Measurements from ENCODE around the gene HELB.

DNA sequence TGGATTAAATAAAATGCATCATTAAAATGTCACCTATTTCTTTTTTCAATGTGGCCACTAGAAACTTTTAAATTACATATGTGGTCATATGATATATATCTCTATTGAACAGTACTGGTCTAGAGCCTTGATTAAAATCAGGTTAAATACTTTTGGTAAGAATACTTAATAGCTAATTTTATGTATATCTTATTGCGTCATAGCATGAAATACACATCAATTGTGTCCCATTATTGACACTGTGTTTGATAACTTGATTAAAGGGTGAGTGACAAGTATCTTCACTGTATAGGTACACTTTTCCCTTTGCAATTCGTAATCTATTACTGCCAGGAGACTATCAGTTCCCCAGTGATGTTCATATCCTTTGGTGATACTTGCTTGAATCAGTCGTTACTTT is 4.4 kb upstream of the HELB start:
- no peak for TF ChIP-seq POLR2AphosphoS2 (conservative IDR thresholded peaks at IDR 0.05; ENCODE audit: low read length)
- TF ChIP-seq RCOR1 (IDR thresholded peaks at IDR 0.05; ENCODE audit: low read depth, low read length) = no peak
- TF ChIP-seq CBX8 (IDR thresholded peaks at IDR 0.05) = no peak
- TF ChIP-seq, protein P1, sequence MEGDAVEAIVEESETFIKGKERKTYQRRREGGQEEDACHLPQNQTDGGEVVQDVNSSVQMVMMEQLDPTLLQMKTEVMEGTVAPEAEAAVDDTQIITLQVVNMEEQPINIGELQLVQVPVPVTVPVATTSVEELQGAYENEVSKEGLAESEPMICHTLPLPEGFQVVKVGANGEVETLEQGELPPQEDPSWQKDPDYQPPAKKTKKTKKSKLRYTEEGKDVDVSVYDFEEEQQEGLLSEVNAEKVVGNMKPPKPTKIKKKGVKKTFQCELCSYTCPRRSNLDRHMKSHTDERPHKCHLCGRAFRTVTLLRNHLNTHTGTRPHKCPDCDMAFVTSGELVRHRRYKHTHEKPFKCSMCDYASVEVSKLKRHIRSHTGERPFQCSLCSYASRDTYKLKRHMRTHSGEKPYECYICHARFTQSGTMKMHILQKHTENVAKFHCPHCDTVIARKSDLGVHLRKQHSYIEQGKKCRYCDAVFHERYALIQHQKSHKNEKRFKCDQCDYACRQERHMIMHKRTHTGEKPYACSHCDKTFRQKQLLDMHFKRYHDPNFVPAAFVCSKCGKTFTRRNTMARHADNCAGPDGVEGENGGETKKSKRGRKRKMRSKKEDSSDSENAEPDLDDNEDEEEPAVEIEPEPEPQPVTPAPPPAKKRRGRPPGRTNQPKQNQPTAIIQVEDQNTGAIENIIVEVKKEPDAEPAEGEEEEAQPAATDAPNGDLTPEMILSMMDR (IDR thresholded peaks at IDR 0.05) = no peak
- TF ChIP-seq SMC3 (IDR thresholded peaks at IDR 0.05) = no peak
- TF ChIP-seq POLR2A (IDR thresholded peaks at IDR 0.05; ENCODE audit: low read length) = no peak
- TF ChIP-seq ESRRA (IDR thresholded peaks at IDR 0.05; ENCODE audit: borderline replicate concordance, low read length) = no peak
- TF ChIP-seq, protein P2, sequence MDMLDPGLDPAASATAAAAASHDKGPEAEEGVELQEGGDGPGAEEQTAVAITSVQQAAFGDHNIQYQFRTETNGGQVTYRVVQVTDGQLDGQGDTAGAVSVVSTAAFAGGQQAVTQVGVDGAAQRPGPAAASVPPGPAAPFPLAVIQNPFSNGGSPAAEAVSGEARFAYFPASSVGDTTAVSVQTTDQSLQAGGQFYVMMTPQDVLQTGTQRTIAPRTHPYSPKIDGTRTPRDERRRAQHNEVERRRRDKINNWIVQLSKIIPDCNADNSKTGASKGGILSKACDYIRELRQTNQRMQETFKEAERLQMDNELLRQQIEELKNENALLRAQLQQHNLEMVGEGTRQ (IDR thresholded peaks at IDR 0.05) = no peak
- TF ChIP-seq BHLHE40 (IDR thresholded peaks at IDR 0.05; ENCODE audit: low read depth, low read length) = no peak
